ENCODE data around the gene ACACA. TPM values are rescaled to one million over a fixed set of nuclear protein-coding genes. Genes with fewer than 3 reads are reported as not detected.

Gene ACACA
- total and polyA plus RNA-seq, 8 donors = 9.1 to 31.6 (median 13.1) TPM

DNA sequence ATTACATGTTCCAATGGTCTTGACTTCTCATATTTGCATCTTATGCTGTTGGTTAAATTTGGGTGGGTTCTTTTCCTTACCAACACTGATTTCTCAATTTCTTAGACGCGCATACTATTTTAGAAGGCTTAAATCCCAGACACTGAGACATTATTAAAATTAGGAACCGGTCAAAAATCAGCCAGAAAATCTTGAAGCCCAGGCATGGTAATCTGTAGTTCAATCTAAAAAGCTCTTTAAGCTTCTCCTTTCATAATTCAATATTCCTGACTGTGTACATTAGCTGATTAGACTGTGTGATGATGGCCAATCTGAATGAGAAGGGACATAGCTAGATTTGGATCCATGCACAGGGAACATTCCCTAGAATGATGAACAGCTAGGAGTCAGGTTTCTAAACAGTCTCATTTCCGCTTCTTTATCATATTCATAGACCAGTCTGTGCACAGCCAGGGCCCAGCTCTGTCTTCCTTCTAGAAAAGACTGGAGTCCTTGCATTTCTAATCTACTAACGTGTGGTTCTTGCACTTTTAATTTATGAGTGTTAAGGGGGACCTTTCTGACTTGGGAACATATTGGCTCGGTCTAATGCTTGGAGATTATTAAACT, 268.6 kb downstream of the ACACA start:
- TF ChIP-seq, protein P1, sequence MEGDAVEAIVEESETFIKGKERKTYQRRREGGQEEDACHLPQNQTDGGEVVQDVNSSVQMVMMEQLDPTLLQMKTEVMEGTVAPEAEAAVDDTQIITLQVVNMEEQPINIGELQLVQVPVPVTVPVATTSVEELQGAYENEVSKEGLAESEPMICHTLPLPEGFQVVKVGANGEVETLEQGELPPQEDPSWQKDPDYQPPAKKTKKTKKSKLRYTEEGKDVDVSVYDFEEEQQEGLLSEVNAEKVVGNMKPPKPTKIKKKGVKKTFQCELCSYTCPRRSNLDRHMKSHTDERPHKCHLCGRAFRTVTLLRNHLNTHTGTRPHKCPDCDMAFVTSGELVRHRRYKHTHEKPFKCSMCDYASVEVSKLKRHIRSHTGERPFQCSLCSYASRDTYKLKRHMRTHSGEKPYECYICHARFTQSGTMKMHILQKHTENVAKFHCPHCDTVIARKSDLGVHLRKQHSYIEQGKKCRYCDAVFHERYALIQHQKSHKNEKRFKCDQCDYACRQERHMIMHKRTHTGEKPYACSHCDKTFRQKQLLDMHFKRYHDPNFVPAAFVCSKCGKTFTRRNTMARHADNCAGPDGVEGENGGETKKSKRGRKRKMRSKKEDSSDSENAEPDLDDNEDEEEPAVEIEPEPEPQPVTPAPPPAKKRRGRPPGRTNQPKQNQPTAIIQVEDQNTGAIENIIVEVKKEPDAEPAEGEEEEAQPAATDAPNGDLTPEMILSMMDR (IDR thresholded peaks at IDR 0.05) = no peak
- ATAC-seq (no peak), DNase-seq (no peak), FAIRE-seq (no peak)
- intact Hi-C loops (cut with DNase I) = no loop called here
- no peak overlapping the region for H3K4me3 ChIP-seq
- no peaks in the 10 kb centered on the region for H3K4me1 ChIP-seq
- H3K27me3 ChIP-seq = no peaks in the 10 kb centered on the region
- 93 to 96% methylated on average over 6 of the region's 6 CpGs for WGBS, 2 donors
- H3K36me3 ChIP-seq = no peaks in the 10 kb centered on the region
- H3K9me3 ChIP-seq = no peaks in the 10 kb centered on the region
- H3K27ac ChIP-seq = no peak overlapping the region

DNA sequence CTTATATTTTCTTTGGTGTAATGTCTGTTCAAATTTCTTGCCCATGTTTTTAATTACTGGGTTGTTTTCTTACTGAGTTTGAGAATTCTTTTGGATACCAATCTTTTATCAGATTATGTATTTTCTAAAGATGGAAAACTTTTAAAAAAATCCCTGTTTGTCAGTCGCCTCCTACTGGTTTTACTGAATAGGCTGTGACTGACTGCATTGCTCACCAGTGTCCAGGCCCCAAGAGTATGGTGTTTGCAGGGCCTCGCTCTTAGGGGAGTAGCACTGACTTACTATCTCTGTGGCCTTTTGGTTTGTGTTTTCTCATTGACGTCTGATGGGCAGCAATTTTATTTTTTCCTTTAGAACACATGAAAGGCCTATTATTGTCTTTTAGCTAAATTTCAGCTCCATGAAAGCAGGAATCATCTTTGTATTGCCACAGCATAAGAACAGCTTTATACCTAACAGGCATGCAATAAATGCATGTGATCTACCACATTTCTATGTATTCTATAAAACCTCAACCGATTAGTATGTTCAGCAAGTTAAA, 269.5 kb downstream of the ACACA start:
- ATAC-seq (no peak), FAIRE-seq (no peak)
- TF ChIP-seq, protein P1 (IDR thresholded peaks at IDR 0.05) = no peak

DNA sequence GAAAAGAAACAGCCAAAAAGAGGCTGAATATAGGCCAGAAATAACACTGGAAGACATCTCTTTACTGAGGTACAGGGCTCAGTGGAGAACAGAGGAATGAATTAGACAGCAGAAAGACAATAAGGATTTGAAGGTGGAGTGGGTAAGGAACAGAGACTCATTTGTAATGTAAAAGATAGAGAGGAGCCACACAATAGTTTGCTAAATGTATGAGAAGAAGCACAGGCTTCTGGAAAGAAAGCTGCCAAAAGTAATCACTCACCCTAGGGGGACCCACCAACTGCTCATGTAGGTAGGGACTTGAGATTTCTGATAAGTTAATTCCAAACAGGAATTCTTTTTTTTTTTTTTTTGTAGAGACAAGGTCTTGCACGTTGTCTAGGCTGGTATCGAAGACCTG, 271.1 kb downstream of the ACACA start:
- intact Hi-C loops (cut with DNase I) = no loop called here
- WGBS, 2 donors = 81 to 88% methylated on average over 2 of the region's 2 CpGs
- H3K4me3 ChIP-seq = no peak overlapping the region
- H3K27ac ChIP-seq = no peak overlapping the region
- no peaks in the 10 kb centered on the region for H3K9me3 ChIP-seq
- no peak for FAIRE-seq
- no peaks in the 10 kb centered on the region for H3K27me3 ChIP-seq
- no peak for DNase-seq
- no peak for ATAC-seq
- H3K4me1 ChIP-seq = no peaks in the 10 kb centered on the region
- TF ChIP-seq, protein P1 (IDR thresholded peaks at IDR 0.05) = no peak
- no peaks in the 10 kb centered on the region for H3K36me3 ChIP-seq

More for the DNA sequence above, 269.5 kb downstream of the ACACA start:
- Histone ChIP-seq H3K36me3 (no peaks in the 10 kb centered on the region), H3K27ac (no peak overlapping the region), H3K27me3 (no peaks in the 10 kb centered on the region), H3K9me3 (no peaks in the 10 kb centered on the region), H3K4me1 (no peaks in the 10 kb centered on the region), H3K4me3 (no peak overlapping the region)
- DNase-seq = no peak
- intact Hi-C loops (cut with DNase I) = no loop called here
- 84 to 91% methylated on average over 4 of the region's 4 CpGs for WGBS, 2 donors

DNA sequence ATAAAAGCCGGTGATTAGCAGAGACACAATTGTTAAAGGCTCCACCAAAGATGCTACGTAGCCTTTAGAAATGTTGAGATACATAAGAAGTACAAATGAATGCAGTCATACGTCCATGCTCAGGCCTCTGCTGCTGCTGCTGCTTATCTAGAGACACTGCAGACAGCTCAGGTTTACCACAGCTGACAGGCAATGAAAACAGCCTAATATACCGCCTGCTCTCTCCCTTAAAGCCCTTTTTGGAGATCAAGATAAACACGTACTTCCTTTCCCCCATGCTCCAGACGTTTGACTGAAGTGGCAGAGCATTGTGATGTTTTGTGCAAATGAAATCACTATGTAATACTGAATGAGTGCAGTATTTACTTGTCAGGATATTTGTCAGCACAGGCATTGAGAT, 272.6 kb downstream of the ACACA start:
- Histone ChIP-seq H3K9me3 (no peaks in the 10 kb centered on the region), H3K27me3 (no peaks in the 10 kb centered on the region), H3K4me3 (no peak overlapping the region), H3K27ac (no peak overlapping the region), H3K36me3 (no peaks in the 10 kb centered on the region), H3K4me1 (no peaks in the 10 kb centered on the region)
- TF ChIP-seq, protein P1 (IDR thresholded peaks at IDR 0.05) = no peak
- WGBS, 2 donors = 81 to 85% methylated on average over 6 of the region's 6 CpGs
- intact Hi-C loops (cut with DNase I) = no loop called here
- FAIRE-seq = no peak
- peak in 1 of 4 donors; percentile 31 for ATAC-seq
- no peak for DNase-seq

DNA sequence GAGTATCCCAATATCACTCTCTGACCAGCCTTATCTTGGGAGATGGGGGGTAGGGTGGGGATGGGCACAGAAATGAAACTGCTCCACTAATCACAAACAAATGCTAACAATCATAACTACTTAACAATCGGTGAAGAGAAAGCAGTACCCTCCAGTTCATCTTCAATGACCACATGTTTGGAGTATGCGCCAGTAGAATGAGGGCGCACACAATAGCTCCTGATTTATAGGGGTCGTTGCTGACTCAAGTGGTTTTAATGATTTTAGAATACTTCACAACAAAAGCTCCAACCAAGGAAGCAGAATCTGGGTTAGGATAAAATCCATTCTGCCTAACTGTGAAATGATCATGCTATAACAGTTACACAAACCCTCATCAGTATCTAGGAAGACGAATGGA, 273.5 kb downstream of the ACACA start:
- FAIRE-seq = no peak
- no peaks in the 10 kb centered on the region for H3K9me3 ChIP-seq
- no peak for ATAC-seq
- WGBS, 2 donors = 89 to 90% methylated on average over 5 of the region's 5 CpGs
- H3K4me1 ChIP-seq = no peaks in the 10 kb centered on the region
- TF ChIP-seq, protein P1 (IDR thresholded peaks at IDR 0.05) = no peak
- no peak overlapping the region for H3K4me3 ChIP-seq
- H3K27ac ChIP-seq = no peak overlapping the region
- DNase-seq = no peak
- no peaks in the 10 kb centered on the region for H3K27me3 ChIP-seq
- intact Hi-C loops (cut with DNase I) = no loop called here
- H3K36me3 ChIP-seq = no peaks in the 10 kb centered on the region
